HCT116 (cell line): ENCODE results near the gene GJB2. TPM values are rescaled to one million over a fixed set of nuclear protein-coding genes. Genes with fewer than 3 reads are reported as not detected.

Experiments
- ATAC-seq: fragments of 200-7000 bp; cut with Tn5 transposase; 2 replicates; pipeline ENCODE4 v1.9.1; 2020; ENCODE audit warnings: mild to moderate bottlenecking, moderate library complexity
- BruUV-seq: library from RNA; stranded (reverse); fragments of 400-500 nt; replicated peaks from 2 replicates; lab custom pipeline; 2021; lab: Mats Ljungman, UMichigan
- CTCF ChIA-PET: fragments of 300-600 bp; sonication (Branson Sonifier 250); formaldehyde crosslinking; loops from one replicate; lab custom pipeline; 2021; ENCODE audit warnings: antibody characterized with exemption; lab: Charles Lee
- POLR2A ChIA-PET: fragments of 300-600, 350-600 bp; sonication (Branson Sonifier 250); formaldehyde crosslinking; loops from one replicate; lab custom pipeline; 2021; ENCODE audit warnings: antibody characterized with exemption; lab: Charles Lee
- RAD21 ChIA-PET, 2 experiments: fragments of 300-600 bp; sonication (Branson Sonifier 250); formaldehyde crosslinking; loops; one replicate each; lab custom pipeline; 2023; ENCODE audit warnings: low total read pairs in 2 of 2; ENCODE audit not compliant: uncharacterized antibody in 2 of 2, unreplicated experiment in 2 of 2, low non-redundant PET in 1 of 2; lab: Charles Lee
- DNase-seq: peaks from one replicate; pipeline ENCODE4 v3.0.0-alpha.2; 2010; ENCODE audit warnings: low read depth, low spot score
- H2AFZ ChIP-seq: fragments of 200-600 bp; shearing (Covaris generic), sonication (generic); 2 replicates; pipeline ENCODE4 v1.6.1; 2017; ENCODE audit warnings: low read depth, mixed run types, mixed read lengths, antibody characterized with exemption, low read length; ENCODE audit not compliant: poor library complexity, severe bottlenecking
- H3K27ac ChIP-seq: 2 replicates; pipeline ENCODE4 v1.5.1; 2012; ENCODE audit warnings: low read depth, low read length
- H3K27me3 ChIP-seq: fragments of 200-600 bp; sonication (generic); 2 replicates; pipeline ENCODE4 v1.6.1; 2016; ENCODE audit warnings: mixed run types, low read length, mixed read lengths; ENCODE audit not compliant: insufficient read depth
- H3K36me3 ChIP-seq, 2 experiments: fragments of 200-500 bp in 1 of 2; fragments of 200-600 bp in 1 of 2; sonication (Bioruptor generic) in 1 of 2; sonication (generic) in 1 of 2; 2 replicates each; pipeline versions ENCODE4 v1.5.1 to v1.6.1; 2014 to 2016; ENCODE audit warnings: low read length in 2 of 2, inconsistent platforms in 1 of 2, mixed read lengths in 1 of 2, mixed run types in 1 of 2; ENCODE audit not compliant: insufficient read depth in 2 of 2, control insufficient read depth in 1 of 2
- H3K4me1 ChIP-seq, 2 experiments: fragments of 200-600 bp in 1 of 2; sonication (generic) in 1 of 2; 2 replicates each; pipeline versions ENCODE4 v1.5.1 to v1.6.1; 2012 to 2017; ENCODE audit warnings: low read length in 2 of 2, inconsistent platforms in 1 of 2, mild to moderate bottlenecking in 1 of 2, mixed read lengths in 1 of 2, mixed run types in 1 of 2, moderate library complexity in 1 of 2; ENCODE audit not compliant: insufficient read depth in 2 of 2, control insufficient read depth in 1 of 2
- H3K4me2 ChIP-seq: fragments of 200-600 bp; sonication (generic); 2 replicates; pipeline ENCODE4 v1.6.1; 2017; ENCODE audit warnings: mixed run types, low read length, mixed read lengths
- H3K4me3 ChIP-seq, 2 experiments: fragments of 200-600 bp in 1 of 2; sonication (generic) in 1 of 2; replicated peaks in 1 of 2; 2 replicates each; pipeline ENCODE4 v1.5.1; 2011 to 2016; ENCODE audit warnings: low read length in 2 of 2, control low read depth in 1 of 2, low read depth in 1 of 2, mild to moderate bottlenecking in 1 of 2, mixed read lengths in 1 of 2, mixed run types in 1 of 2
- H3K79me2 ChIP-seq: fragments of 200-600 bp; sonication (generic); 2 replicates; pipeline ENCODE4 v1.6.1; 2017; ENCODE audit warnings: mild to moderate bottlenecking, mixed run types, low read length, moderate library complexity, mixed read lengths; ENCODE audit not compliant: insufficient read depth
- H3K9ac ChIP-seq: fragments of 200-600 bp; sonication (generic); 2 replicates; pipeline ENCODE4 v1.6.1; 2016; ENCODE audit warnings: low read length, mixed read lengths
- H3K9me2 ChIP-seq: fragments of 200-600 bp; sonication (generic), shearing (Covaris generic); 2 replicates; pipeline ENCODE4 v1.6.1; 2017; ENCODE audit warnings: mixed run types, mild to moderate bottlenecking, moderate library complexity; ENCODE audit not compliant: insufficient read depth
- H3K9me3 ChIP-seq, 2 experiments: fragments of 200-500 bp in 1 of 2; fragments of 200-600 bp in 1 of 2; sonication (Bioruptor generic) in 1 of 2; sonication (generic) in 1 of 2; 2 replicates each; pipeline ENCODE4 v1.6.1; 2014 to 2017; ENCODE audit warnings: low read length in 2 of 2, mixed read lengths in 2 of 2, inconsistent platforms in 1 of 2, low read depth in 1 of 2, mild to moderate bottlenecking in 1 of 2, mixed run types in 1 of 2, moderate library complexity in 1 of 2; ENCODE audit not compliant: control insufficient read depth in 1 of 2, insufficient read depth in 1 of 2
- H4K20me1 ChIP-seq: fragments of 200-600 bp; sonication (generic), shearing (Covaris generic); 2 replicates; pipeline ENCODE4 v1.6.1; 2017; ENCODE audit warnings: mixed run types, mild to moderate bottlenecking, moderate library complexity; ENCODE audit not compliant: insufficient read depth
- ATF3 ChIP-seq: IDR thresholded peaks from 2 replicates; pipeline ENCODE4 v1.6.1; 2012
- CEBPB ChIP-seq: IDR thresholded peaks from 2 replicates; pipeline ENCODE4 v1.6.1; 2012; ENCODE audit warnings: low read depth
- POLR2A ChIP-seq: IDR thresholded peaks from 2 replicates; pipeline ENCODE4 v1.7.0; 2011; ENCODE audit warnings: borderline replicate concordance; ENCODE audit not compliant: insufficient read depth, insufficient read length; ENCODE audit errors: extremely low read depth
- RAD21 ChIP-seq: IDR thresholded peaks from 2 replicates; pipeline ENCODE4 v1.6.1; 2012; ENCODE audit warnings: low read depth, mild to moderate bottlenecking
- SP1 ChIP-seq: IDR thresholded peaks from 2 replicates; pipeline ENCODE4 v1.6.1; 2012; ENCODE audit warnings: low read depth
- SRF ChIP-seq: IDR thresholded peaks from 2 replicates; pipeline ENCODE4 v1.6.1; 2012; ENCODE audit warnings: low read depth
- TCF7L2 ChIP-seq: IDR thresholded peaks from 2 replicates; pipeline ENCODE4 v1.7.0; 2011; ENCODE audit warnings: borderline replicate concordance, inconsistent platforms; ENCODE audit not compliant: insufficient read depth, insufficient read length; ENCODE audit errors: extremely low read depth
- ZNF274 ChIP-seq: fragments of 200-500 bp; sonication (Bioruptor generic); IDR thresholded peaks from 2 replicates; pipeline ENCODE4 v1.6.1; 2014; ENCODE audit warnings: mild to moderate bottlenecking, low read depth, low read length, inconsistent platforms
- intact Hi-C: fragments of 100-400 bp; cut with micrococcal nuclease; formaldehyde crosslinking; loops from 2 replicates; pipeline ENCODE4 v1.10.0; 2022
- total RNA-seq: library from RNA; stranded (reverse); gene quantifications from one replicate; pipeline ENCODE4 v1.2.1, GENCODE V29; 2021; ENCODE audit not compliant: unreplicated experiment

The GJB2 gene
- total RNA-seq, 1 experiment from 2014 or later: 44.7 TPM

GRCh38 chr13:20177049-20177831, 15.5 kb downstream of the GJB2 start:
- H3K36me3 ChIP-seq: no peaks in the 10 kb centered on the region
- no peaks in the 10 kb centered on the region for H3K27me3 ChIP-seq
- no peak overlapping the region for H2AFZ ChIP-seq
- no peak overlapping the region for H3K4me3 ChIP-seq
- H3K4me2 ChIP-seq: no peak overlapping the region
- BruUV-seq: no TSS peak
- DNase-seq (no peak), ATAC-seq (no peak)
- no peaks in the 10 kb centered on the region for H3K79me2 ChIP-seq
- no peaks in the 10 kb centered on the region for H4K20me1 ChIP-seq
- H3K27ac ChIP-seq: no peak overlapping the region
- intact Hi-C loops: no loop called here
- H3K4me1 ChIP-seq: peaks cover 15 to 31% of the 10 kb centered on the region in 2 experiments
- H3K9ac ChIP-seq: no peak overlapping the region
- H3K9me2 ChIP-seq: no peaks in the 10 kb centered on the region
- TF ChIP-seq CEBPB (no peak), SP1 (no peak), SRF (no peak)
- RAD21 ChIA-PET: no interaction called here
- CTCF ChIA-PET: no interaction called here
- no peaks in the 10 kb centered on the region for H3K9me3 ChIP-seq
- POLR2A ChIA-PET: no interaction called here

GRCh38 chr13:20175907-20176652, 16.7 kb downstream of the GJB2 start:
- Histone ChIP-seq H3K4me3 (no peak overlapping the region), H3K9ac (no peak overlapping the region), H3K9me2 (no peaks in the 10 kb centered on the region), H2AFZ (no peak overlapping the region), H3K36me3 (no peaks in the 10 kb centered on the region), H3K9me3 (no peaks in the 10 kb centered on the region), H3K79me2 (no peaks in the 10 kb centered on the region), H3K27me3 (no peaks in the 10 kb centered on the region), H4K20me1 (no peaks in the 10 kb centered on the region), H3K27ac (no peak overlapping the region), H3K4me1 (peaks cover 15 to 28% of the 10 kb centered on the region in 2 experiments), H3K4me2 (no peak overlapping the region)
- no TSS peak for BruUV-seq
- intact Hi-C loops: no loop called here
- no peak for TF ChIP-seq ZNF274
- no peak for TF ChIP-seq POLR2A
- no peak for TF ChIP-seq SP1
- no peak for TF ChIP-seq ATF3
- no peak for TF ChIP-seq SRF
- TF ChIP-seq RAD21: no peak
- no peak for TF ChIP-seq TCF7L2
- ChIA-PET RAD21 (no interaction called here), POLR2A (no interaction called here), CTCF (interaction anchor here (2.1 kb wide), 1 partner anchor 21 kb away, joined by 5 read pairs; no protein-coding TSS in a partner anchor)
- no peak for ATAC-seq
- DNase-seq: no peak
